K562 (cell line): ENCODE data around the gene GON7. TPM values are rescaled to one million over a fixed set of nuclear protein-coding genes. Genes with fewer than 3 reads are reported as not detected.

Source experiments
- ATF1 ChIP-seq, 2 experiments: fragments of 450-650 bp in 1 of 2; IDR thresholded peaks; 2 replicates each; pipeline ENCODE4 v1.6.1; 2016; ENCODE audit warnings: missing compliant biosample characterization in 1 of 2, missing genetic modification characterization in 1 of 2
- C11orf30 ChIP-seq: fragments of 450-650 bp; IDR thresholded peaks from 2 replicates; pipeline ENCODE4 v1.6.1; 2016; ENCODE audit warnings: low read depth, mild to moderate bottlenecking
- CREB1 ChIP-seq, 2 experiments: sonication (generic) in 1 of 2; formaldehyde crosslinking in 1 of 2; IDR thresholded peaks; 2 replicates each; pipeline versions ENCODE4 v1.6.1 to v1.8.0; 2012 to 2022; ENCODE audit warnings: inconsistent platforms in 1 of 2, mild to moderate bottlenecking in 1 of 2, missing genetic modification reagents in 1 of 2, moderate library complexity in 1 of 2
- CTBP1 ChIP-seq: fragments of 450-650 bp; IDR thresholded peaks from 2 replicates; pipeline ENCODE4 v1.6.1; 2016; ENCODE audit warnings: borderline replicate concordance
- CXXC5 ChIP-seq: fragments of 250-450 bp; sonication (Bioruptor Pico); IDR thresholded peaks from 2 replicates; pipeline ENCODE4 v1.8.0; 2022; ENCODE audit warnings: inconsistent platforms, mild to moderate bottlenecking, moderate library complexity
- ETV1 ChIP-seq: fragments of 450-650 bp; conservative IDR thresholded peaks from 2 replicates; pipeline ENCODE4 v1.6.1; 2016; ENCODE audit warnings: missing genetic modification characterization, control low read depth, low read depth, missing compliant biosample characterization
- HCFC1 ChIP-seq: IDR thresholded peaks from 2 replicates; pipeline ENCODE4 v1.6.1; 2012; ENCODE audit warnings: low read depth, low read length, improper control_type of control experiment
- HDAC1 ChIP-seq, 2 experiments: fragments of 450-650 bp; IDR thresholded peaks; 2 replicates each; pipeline ENCODE4 v1.6.1; 2016 to 2017; ENCODE audit warnings: inconsistent platforms in 1 of 2, mild to moderate bottlenecking in 1 of 2, moderate library complexity in 1 of 2
- HMG20B ChIP-seq: fragments of 250-450 bp; sonication (Bioruptor Pico); IDR thresholded peaks from 2 replicates; pipeline ENCODE4 v1.5.0; 2021; ENCODE audit warnings: mild to moderate bottlenecking
- HNRNPL ChIP-seq: fragments of 200-400 bp; formaldehyde crosslinking; IDR thresholded peaks from 2 replicates; pipeline ENCODE4 v1.6.1; 2017; ENCODE audit warnings: low read depth, mild to moderate bottlenecking, low read length
- HNRNPLL ChIP-seq: fragments of 200-400 bp; formaldehyde crosslinking; IDR thresholded peaks from 2 replicates; pipeline ENCODE4 v1.6.1; 2017; ENCODE audit warnings: low read length, low read depth, mild to moderate bottlenecking; ENCODE audit not compliant: poor library complexity, severe bottlenecking
- MAFF ChIP-seq: IDR thresholded peaks from 2 replicates; pipeline ENCODE4 v1.6.1; 2012; ENCODE audit warnings: low read length, improper control_type of control experiment
- MAX ChIP-seq: sonication (generic); formaldehyde crosslinking; IDR thresholded peaks from 2 replicates; pipeline ENCODE4 v1.9.0; 2022; ENCODE audit warnings: mild to moderate bottlenecking, missing genetic modification reagents
- NR2C1 ChIP-seq, 2 experiments: fragments of 450-650 bp; IDR thresholded peaks; 2 replicates each; pipeline ENCODE4 v1.6.1; 2017; ENCODE audit warnings: mild to moderate bottlenecking in 2 of 2, antibody characterized with exemption in 1 of 2, inconsistent platforms in 1 of 2, missing compliant biosample characterization in 1 of 2, missing genetic modification characterization in 1 of 2
- PHF8 ChIP-seq: fragments of 200-600 bp; sonication (generic); IDR thresholded peaks from 2 replicates; pipeline ENCODE4 v1.6.1; 2012; ENCODE audit warnings: mixed run types, mild to moderate bottlenecking, inconsistent platforms, low read length, moderate library complexity, borderline replicate concordance
- SIN3B ChIP-seq: fragments of 450-650 bp; IDR thresholded peaks from 2 replicates; pipeline ENCODE4 v1.6.1; 2017; ENCODE audit warnings: low read depth, mild to moderate bottlenecking, moderate library complexity
- SRF ChIP-seq, 2 experiments: fragments of 250-450, 450-650 bp in 1 of 2; sonication (Bioruptor Pico) in 1 of 2; sonication (generic) in 1 of 2; formaldehyde crosslinking; IDR thresholded peaks; 2 replicates each; pipeline versions ENCODE4 v1.5.0 to v1.5.1; 2020 to 2022; ENCODE audit warnings: mild to moderate bottlenecking in 1 of 2, missing genetic modification reagents in 1 of 2
- ZNF263 ChIP-seq: sonication (generic); formaldehyde crosslinking; IDR thresholded peaks from 2 replicates; pipeline ENCODE4 v1.8.0; 2022; ENCODE audit warnings: mild to moderate bottlenecking, missing genetic modification reagents, borderline replicate concordance
- polyA plus RNA-seq, 8 experiments: library from polyadenylated mRNA; depleted of rRNA in 4 of 8; stranded (reverse) in 5 of 8; unstranded in 3 of 8; fragments of >200 nt; fragmentation: Nextera tagmentation in 2 of 8; fragmentation: Illumina TruSeq in 1 of 8; extraction: Ambion mirVana in 2 of 8; extraction: Trizol in 1 of 8; gene quantifications; 2 replicates each; pipeline versions ENCODE4 v1.2.1 to v1.2.3, GENCODE V29; 2011 to 2014; ENCODE audit warnings: inconsistent platforms in 1 of 8, missing spikeins in 1 of 8
- total RNA-seq, 7 experiments: library from RNA; depleted of rRNA in 6 of 7; stranded (reverse); fragments of >200 nt in 6 of 7; fragmentation: Illumina TruSeq in 2 of 7; extraction: Trizol in 2 of 7; gene quantifications; 2 replicates each; pipeline versions ENCODE4 v1.2.1 to v1.2.3, GENCODE V29; 2011 to 2021; ENCODE audit warnings: low replicate concordance in 1 of 7
- TF ChIP-seq, protein P1 (sequence below), 2 experiments: IDR thresholded peaks in 1 of 2; conservative IDR thresholded peaks in 1 of 2; 2 replicates each; pipeline ENCODE4 v1.6.1; 2016; ENCODE audit warnings: low read depth in 2 of 2, mild to moderate bottlenecking in 1 of 2, missing compliant biosample characterization in 1 of 2, missing genetic modification characterization in 1 of 2, moderate library complexity in 1 of 2
- TF ChIP-seq, protein P2 (sequence below): fragments of 450-650 bp; IDR thresholded peaks from 2 replicates; pipeline ENCODE4 v1.6.1; 2016; ENCODE audit warnings: borderline replicate concordance

The GON7 gene
- total and polyA plus RNA-seq, 9 of the 15 experiments (the other 6 are each of a cell fraction or from before 2014, with no cell fraction given): 13.7 to 34.0 (median 23.9) TPM

DNA sequence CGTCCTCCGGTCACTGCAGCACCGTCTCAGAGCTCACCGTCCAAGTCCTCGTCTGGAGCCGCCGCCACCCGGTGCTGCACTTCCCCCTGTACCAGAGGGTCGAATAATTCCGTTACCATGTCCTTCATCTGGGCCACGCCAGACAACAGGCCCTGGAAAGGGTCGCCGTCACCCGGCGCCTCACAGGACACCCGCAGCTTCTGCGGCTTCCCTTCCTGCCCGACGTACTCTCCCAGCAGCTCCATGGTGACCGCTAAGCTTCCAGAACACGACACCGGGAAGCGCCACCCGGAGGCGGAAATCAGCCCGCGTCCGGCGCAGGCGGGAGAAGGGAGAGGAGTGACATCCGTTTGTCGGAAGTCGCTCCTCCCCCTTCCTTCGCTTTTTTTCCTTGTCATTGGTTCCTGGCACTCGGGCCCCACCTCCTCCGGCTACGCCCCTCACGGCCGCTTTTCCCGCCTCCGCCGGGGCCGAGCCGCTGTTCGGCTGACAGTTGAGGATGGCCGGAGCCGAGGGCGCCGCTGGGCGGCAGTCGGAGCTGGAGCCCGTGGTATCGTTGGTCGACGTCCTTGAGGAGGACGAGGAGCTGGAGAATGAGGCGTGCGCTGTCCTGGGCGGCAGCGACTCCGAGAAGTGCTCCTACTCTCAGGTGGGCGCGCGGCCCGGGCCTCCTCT is at the start of gene GON7, which contains the start of gene UBR7 (continued):
- 0 out of 2 replicates have a peak, but pooled peaks have one; percentile 32 for TF ChIP-seq HNRNPL
- no peak for TF ChIP-seq HMG20B (CRISPR knock-in tag)
- peak; percentile 75 for TF ChIP-seq C11orf30
- TF ChIP-seq SRF (CRISPR knock-in tag; IDR thresholded peaks at IDR 0.05): peak in 1 of 2 experiments; percentile 36; a peak in 2 of 4 replicates
- TF ChIP-seq MAFF: no peak
- TF ChIP-seq PHF8: peak; percentile 75; the same call in 1 of the 2 replicates
- peak; percentile 66 for TF ChIP-seq ETV1 (tag)
- TF ChIP-seq HNRNPLL: peak; percentile 84
- peak; percentile 53; the same call in 1 of the 2 replicates for TF ChIP-seq CTBP1
- TF ChIP-seq HDAC1 (IDR thresholded peaks at IDR 0.05): peak in 1 of 2 experiments; percentile 54; a peak in 1 of 4 replicates
- TF ChIP-seq, protein P1, sequence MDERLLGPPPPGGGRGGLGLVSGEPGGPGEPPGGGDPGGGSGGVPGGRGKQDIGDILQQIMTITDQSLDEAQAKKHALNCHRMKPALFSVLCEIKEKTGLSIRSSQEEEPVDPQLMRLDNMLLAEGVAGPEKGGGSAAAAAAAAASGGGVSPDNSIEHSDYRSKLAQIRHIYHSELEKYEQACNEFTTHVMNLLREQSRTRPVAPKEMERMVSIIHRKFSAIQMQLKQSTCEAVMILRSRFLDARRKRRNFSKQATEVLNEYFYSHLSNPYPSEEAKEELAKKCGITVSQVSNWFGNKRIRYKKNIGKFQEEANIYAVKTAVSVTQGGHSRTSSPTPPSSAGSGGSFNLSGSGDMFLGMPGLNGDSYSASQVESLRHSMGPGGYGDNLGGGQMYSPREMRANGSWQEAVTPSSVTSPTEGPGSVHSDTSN (CRISPR knock-in tag; IDR thresholded peaks at IDR 0.05; ENCODE audit: low read depth): no peak
- TF ChIP-seq, protein P1 (tag; conservative IDR thresholded peaks at IDR 0.05; ENCODE audit: low read depth): peak; percentile 48; the same call in 1 of the 2 replicates
- no peak; the same call in 1 of the 2 replicates for TF ChIP-seq ATF1 (CRISPR knock-in tag; IDR thresholded peaks at IDR 0.05)
- TF ChIP-seq ATF1 (tag; IDR thresholded peaks at IDR 0.05): peak; percentile 83
- peak; percentile 58; the same call in 1 of the 2 replicates for TF ChIP-seq NR2C1 (IDR thresholded peaks at IDR 0.05)
- TF ChIP-seq NR2C1 (tag; IDR thresholded peaks at IDR 0.05): peak; percentile 79
- TF ChIP-seq, protein P2, sequence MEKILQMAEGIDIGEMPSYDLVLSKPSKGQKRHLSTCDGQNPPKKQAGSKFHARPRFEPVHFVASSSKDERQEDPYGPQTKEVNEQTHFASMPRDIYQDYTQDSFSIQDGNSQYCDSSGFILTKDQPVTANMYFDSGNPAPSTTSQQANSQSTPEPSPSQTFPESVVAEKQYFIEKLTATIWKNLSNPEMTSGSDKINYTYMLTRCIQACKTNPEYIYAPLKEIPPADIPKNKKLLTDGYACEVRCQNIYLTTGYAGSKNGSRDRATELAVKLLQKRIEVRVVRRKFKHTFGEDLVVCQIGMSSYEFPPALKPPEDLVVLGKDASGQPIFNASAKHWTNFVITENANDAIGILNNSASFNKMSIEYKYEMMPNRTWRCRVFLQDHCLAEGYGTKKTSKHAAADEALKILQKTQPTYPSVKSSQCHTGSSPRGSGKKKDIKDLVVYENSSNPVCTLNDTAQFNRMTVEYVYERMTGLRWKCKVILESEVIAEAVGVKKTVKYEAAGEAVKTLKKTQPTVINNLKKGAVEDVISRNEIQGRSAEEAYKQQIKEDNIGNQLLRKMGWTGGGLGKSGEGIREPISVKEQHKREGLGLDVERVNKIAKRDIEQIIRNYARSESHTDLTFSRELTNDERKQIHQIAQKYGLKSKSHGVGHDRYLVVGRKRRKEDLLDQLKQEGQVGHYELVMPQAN: peak; percentile 65
- TF ChIP-seq MAX (CRISPR knock-in tag): peak; percentile 67
- peak; percentile 76 for TF ChIP-seq HCFC1
- peak; percentile 77 for TF ChIP-seq CXXC5 (CRISPR knock-in tag)
- peak; percentile 93 for TF ChIP-seq CREB1 (IDR thresholded peaks at IDR 0.05)
- TF ChIP-seq CREB1 (CRISPR knock-in tag; IDR thresholded peaks at IDR 0.05): peak; percentile 88
- TF ChIP-seq SIN3B: peak; percentile 23; the same call in 1 of the 2 replicates
- TF ChIP-seq ZNF263 (CRISPR knock-in tag): peak; percentile 81
